Keratinocyte (primary cell): ENCODE data around the gene GSG1. TPM values are rescaled to one million over a fixed set of nuclear protein-coding genes. Genes with fewer than 3 reads are reported as not detected.

ENCODE experiments used
- DNase-seq: peaks from one replicate; pipeline ENCODE4 v3.0.0-alpha.2; 2011; ENCODE audit warnings: low read depth, missing footprints, low spot score
- FAIRE-seq: peaks from 2 replicates; lab custom pipeline; 2011; peaks lifted over from hg19 to GRCh38; lab: Jason Lieb, UNC
- H2AFZ ChIP-seq: 2 replicates; pipeline ENCODE4 v1.6.0; 2012; ENCODE audit warnings: low read length, control low read depth, inconsistent platforms; ENCODE audit not compliant: control insufficient read depth
- H3K27ac ChIP-seq: 2 replicates; pipeline ENCODE4 v1.5.1; 2011; ENCODE audit warnings: low read length; ENCODE audit not compliant: control insufficient read depth, insufficient read depth
- H3K27me3 ChIP-seq: 3 replicates; pipeline ENCODE4 v1.6.0; 2011; ENCODE audit warnings: low read length; ENCODE audit not compliant: control insufficient read depth, insufficient read depth; ENCODE audit errors: extremely low read depth
- H3K36me3 ChIP-seq, 2 experiments: 2 replicates in 1 of 2; 3 replicates in 1 of 2; pipeline ENCODE4 v1.5.1; 2011; ENCODE audit warnings: low read length in 2 of 2, mild to moderate bottlenecking in 1 of 2; ENCODE audit not compliant: control insufficient read depth in 2 of 2, insufficient read depth in 2 of 2; ENCODE audit errors: extremely low read depth in 1 of 2
- H3K4me1 ChIP-seq: 3 replicates; pipeline ENCODE4 v1.5.1; 2011; ENCODE audit warnings: low read length; ENCODE audit not compliant: control insufficient read depth, insufficient read depth; ENCODE audit errors: extremely low read depth
- H3K4me2 ChIP-seq: 3 replicates; pipeline ENCODE4 v1.6.0; 2011; ENCODE audit warnings: low read depth, low read length; ENCODE audit not compliant: control insufficient read depth, insufficient read depth; ENCODE audit errors: extremely low read depth
- H3K4me3 ChIP-seq, 3 experiments: fragments of 200-600 bp in 1 of 3; sonication (generic) in 1 of 3; 2 replicates in 2 of 3; 3 replicates in 1 of 3; pipeline ENCODE4 v1.5.1; 2011 to 2016; ENCODE audit warnings: low read length in 3 of 3, mild to moderate bottlenecking in 3 of 3, control low read depth in 2 of 3, inconsistent platforms in 1 of 3, low read depth in 1 of 3, mixed read lengths in 1 of 3, mixed run types in 1 of 3, moderate library complexity in 1 of 3; ENCODE audit not compliant: control insufficient read depth in 2 of 3, insufficient read depth in 2 of 3; ENCODE audit errors: extremely low read depth in 1 of 3
- H3K79me2 ChIP-seq: 2 replicates; pipeline ENCODE4 v1.6.0; 2012; ENCODE audit warnings: low read length; ENCODE audit not compliant: control insufficient read depth, insufficient read depth
- H3K9ac ChIP-seq: 3 replicates; pipeline ENCODE4 v1.6.0; 2011; ENCODE audit warnings: low read length; ENCODE audit not compliant: control insufficient read depth, insufficient read depth; ENCODE audit errors: extremely low read depth
- H3K9me1 ChIP-seq: 3 replicates; pipeline ENCODE4 v1.6.0; 2011; ENCODE audit warnings: low read length; ENCODE audit not compliant: control insufficient read depth, insufficient read depth; ENCODE audit errors: extremely low read depth
- H3K9me3 ChIP-seq: 2 replicates; pipeline ENCODE4 v1.5.1; 2012; ENCODE audit warnings: low read depth, low read length; ENCODE audit not compliant: control insufficient read depth
- H4K20me1 ChIP-seq: 3 replicates; pipeline ENCODE4 v1.6.0; 2011; ENCODE audit warnings: low read length; ENCODE audit not compliant: control insufficient read depth, insufficient read depth; ENCODE audit errors: extremely low read depth
- CTCF ChIP-seq, 3 experiments: IDR thresholded peaks in 1 of 3; conservative IDR thresholded peaks in 1 of 3; optimal IDR thresholded peaks in 1 of 3; 2 replicates in 2 of 3; 3 replicates in 1 of 3; pipeline versions ENCODE3 to v1.5.1; 2011; ENCODE audit warnings: low read length in 3 of 3, mild to moderate bottlenecking in 3 of 3, moderate library complexity in 2 of 3, control low read depth in 1 of 3, inconsistent platforms in 1 of 3; ENCODE audit not compliant: insufficient read depth in 2 of 3; ENCODE audit errors: extremely low read depth in 1 of 3
- EZH2 ChIP-seq: IDR thresholded peaks from one replicate; pipeline ENCODE4 v1.6.1; 2012; ENCODE audit warnings: inconsistent platforms, mild to moderate bottlenecking, low read length, moderate library complexity
- dilution Hi-C: fragments of 300-500 bp; cut with MboI; formaldehyde crosslinking; loops from one replicate; pipeline ENCODE4 v1.7.0; 2020; ENCODE audit warnings: low sequenced_read_pairs; ENCODE audit not compliant: extremely low pct_ligation_motif_present
- polyA minus RNA-seq, 3 experiments: library from RNA; depleted of rRNA, polyadenylated mRNA; stranded (reverse); fragments of >200 nt; gene quantifications; 1 replicate in 1 of 3; 2 replicates in 1 of 3; 3 replicates in 1 of 3; pipeline ENCODE4 v1.2.3, GENCODE V29; 2011
- polyA plus RNA-seq, 5 experiments: library from polyadenylated mRNA; depleted of rRNA in 3 of 5; stranded (reverse) in 3 of 5; stranded (forward) in 1 of 5; unstranded in 1 of 5; fragments of >200 nt; gene quantifications; 1 replicate in 1 of 5; 2 replicates in 3 of 5; 3 replicates in 1 of 5; pipeline versions ENCODE4 v1.2.1 to v1.2.3, GENCODE V29; 2011 to 2012; ENCODE audit warnings: missing spikeins in 2 of 5, low read depth in 1 of 5, low replicate concordance in 1 of 5

Gene GSG1
- 0.05 TPM in 1 of 3 replicates, not detected in the others for polyA plus RNA-seq
- not detected for polyA plus RNA-seq (2011; ENCODE audit: low read depth)
- polyA plus RNA-seq (2011; cell fraction: cytosol; rRNA removed), result not detected in 2 replicates
- polyA plus RNA-seq (2011; cell fraction: nucleus; rRNA removed), result not detected in 2 replicates
- polyA plus RNA-seq (2012; ENCODE audit: low replicate concordance), result 0.14 and 0.16 TPM in 2 replicates
- 0.46 TPM in 1 of 3 replicates, not detected in the others for polyA minus RNA-seq
- polyA minus RNA-seq (2011; cell fraction: cytosol; rRNA and poly(A)+ RNA removed), result not detected
- polyA minus RNA-seq (2011; cell fraction: nucleus; rRNA and poly(A)+ RNA removed), result not detected in 2 replicates

DNA sequence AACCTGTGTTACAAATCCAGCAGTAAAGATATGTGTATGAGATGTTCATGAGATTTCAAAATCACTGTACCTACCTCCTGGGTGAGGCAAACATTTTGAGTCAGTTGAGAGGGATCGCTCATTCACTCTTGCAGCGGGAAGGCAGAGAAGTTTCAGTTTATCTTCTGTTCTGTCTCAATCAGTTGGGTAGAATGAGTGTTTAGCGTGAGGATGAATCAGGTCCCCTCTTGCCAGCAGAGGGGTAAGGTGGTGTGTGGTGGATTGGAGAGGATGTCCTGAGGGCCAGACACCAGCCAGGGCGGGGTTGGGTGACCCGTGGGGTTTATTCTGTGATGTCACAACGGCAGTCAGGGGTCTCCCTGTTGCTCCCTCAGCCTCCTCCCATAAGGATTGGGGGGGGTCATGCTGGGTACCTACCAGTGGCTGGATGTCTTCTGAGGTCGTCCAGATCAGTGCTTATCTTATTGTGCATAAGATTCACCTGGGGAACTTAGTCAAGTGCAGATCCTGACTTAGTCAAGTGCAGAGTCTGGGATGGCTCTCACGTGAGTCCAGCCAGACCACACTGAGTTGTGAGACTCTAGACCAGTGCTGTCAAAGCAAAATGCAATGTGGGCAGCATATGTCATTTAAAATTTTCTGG is at the start of gene GSG1:
Gene GSG1 (minus strand): TSS at position 277 of the 643 bp plus-strand sequence. CDS start 155 bp downstream, at position 122.
- H3K79me2 ChIP-seq, result no peaks in the 10 kb centered on the region
- H4K20me1 ChIP-seq, result no peaks in the 10 kb centered on the region
- H3K9ac ChIP-seq, result no peak within 1 kb of the TSS
- no peaks in the 10 kb centered on the region for H3K27me3 ChIP-seq
- DNase-seq, result no peak
- H3K9me1 ChIP-seq, result no peaks in the 10 kb centered on the region
- peak within 1 kb of the TSS; percentile 99 for H3K27ac ChIP-seq
- dilution Hi-C loops, result no loop called here
- no peaks in the 10 kb centered on the region for H3K9me3 ChIP-seq
- H2AFZ ChIP-seq, result peak within 1 kb of the TSS; percentile 14
- no peak within 1 kb of the TSS for H3K4me3 ChIP-seq
- no peak for TF ChIP-seq CTCF (optimal IDR thresholded peaks at IDR 0.05 in 1 of 3, IDR thresholded peaks at IDR 0.05 in 1 of 3, conservative IDR thresholded peaks at IDR 0.05 in 1 of 3; ENCODE audit: extremely low read depth in 1 of 3, insufficient read depth in 2 of 3, low read length in 3 of 3)
- TF ChIP-seq EZH2, result no peak
- no peak for FAIRE-seq
- peaks cover 44% of the 10 kb centered on the region for H3K4me1 ChIP-seq
- H3K36me3 ChIP-seq, result no peaks in the 10 kb centered on the region
- no peak within 1 kb of the TSS for H3K4me2 ChIP-seq

DNA sequence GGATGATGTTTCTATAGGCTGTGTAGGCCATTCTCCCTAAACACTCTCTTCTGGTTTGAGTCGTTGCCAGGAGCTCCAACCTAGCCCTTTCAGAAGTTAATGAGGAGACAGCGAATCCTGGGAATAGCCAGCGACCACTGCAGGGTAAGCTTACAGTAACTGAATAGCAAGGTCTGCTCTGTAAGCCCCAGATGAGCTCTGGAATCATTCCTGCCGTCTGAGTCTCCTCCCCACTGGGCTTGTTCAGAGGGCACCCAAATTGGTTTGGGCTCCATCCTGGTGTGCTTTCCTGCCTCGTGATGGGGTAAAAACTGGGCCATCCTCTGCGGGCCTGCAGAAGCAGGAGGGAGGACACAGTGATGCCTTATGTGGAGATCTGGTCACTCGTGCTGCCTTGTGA is 49.7 kb upstream of the GSG1 start:
- no peaks in the 10 kb centered on the region for H3K79me2 ChIP-seq
- H3K4me1 ChIP-seq, result peaks cover 12% of the 10 kb centered on the region
- H3K36me3 ChIP-seq, result no peaks in the 10 kb centered on the region
- H3K9me1 ChIP-seq, result no peaks in the 10 kb centered on the region
- no peaks in the 10 kb centered on the region for H3K9me3 ChIP-seq
- no peak overlapping the region for H2AFZ ChIP-seq
- no peak overlapping the region for H3K9ac ChIP-seq
- no peak overlapping the region for H3K4me3 ChIP-seq
- dilution Hi-C loops, result no loop called here
- H3K27me3 ChIP-seq, result no peaks in the 10 kb centered on the region
- TF ChIP-seq CTCF (optimal IDR thresholded peaks at IDR 0.05 in 1 of 3, IDR thresholded peaks at IDR 0.05 in 1 of 3, conservative IDR thresholded peaks at IDR 0.05 in 1 of 3; ENCODE audit: extremely low read depth in 1 of 3, insufficient read depth in 2 of 3, low read length in 3 of 3) (no peak), EZH2 (no peak)
- FAIRE-seq (no peak), DNase-seq (no peak)
- H3K4me2 ChIP-seq, result no peak overlapping the region
- no peaks in the 10 kb centered on the region for H4K20me1 ChIP-seq
- H3K27ac ChIP-seq, result no peak overlapping the region
